ENCODE results near the gene DAD1.
"Not testable (repeated sequence)": the region's sequence is repeated elsewhere in the genome, so short reads cannot be mapped to it uniquely, and the experiment has no call there.

The DAD1 gene

GRCh38 chr14:22627506-22628263 lies 38.7 kb upstream of the DAD1 start:
- H3K4me3 ChIP-seq (ENCODE audit: low read depth, low read length), result no peak overlapping the region
- DNase-seq, result no peak
- H3K9me3 ChIP-seq (ENCODE audit: severe bottlenecking), result no peaks in the 10 kb centered on the region
- H3K36me3 ChIP-seq, result no peaks in the 10 kb centered on the region
- no peak overlapping the region for H3K27ac ChIP-seq
- H3K27me3 ChIP-seq (ENCODE audit: insufficient read depth, low read depth, severe bottlenecking), result no peaks in the 10 kb centered on the region
- TF ChIP-seq CTCF (IDR thresholded peaks at IDR 0.05; ENCODE audit: low read depth, low read length), result no peak

GRCh38 chr14:22626590-22626989 lies 37.6 kb upstream of the DAD1 start:
- Histone ChIP-seq H3K4me3 (ENCODE audit: low read depth, low read length) (no peak overlapping the region), H3K27me3 (ENCODE audit: insufficient read depth, low read depth, severe bottlenecking) (no peaks in the 10 kb centered on the region), H3K36me3 (no peaks in the 10 kb centered on the region), H3K27ac (no peak overlapping the region), H3K9me3 (ENCODE audit: severe bottlenecking) (no peaks in the 10 kb centered on the region)
- TF ChIP-seq CTCF (IDR thresholded peaks at IDR 0.05; ENCODE audit: low read depth, low read length), result no peak
- DNase-seq, result no peak

GRCh38 chr14:22623047-22623446 lies 34.0 kb upstream of the DAD1 start:
- Histone ChIP-seq H3K27ac (no peak overlapping the region), H3K27me3 (ENCODE audit: insufficient read depth, low read depth, severe bottlenecking) (no peaks in the 10 kb centered on the region), H3K4me3 (ENCODE audit: low read depth, low read length) (no peak overlapping the region), H3K36me3 (no peaks in the 10 kb centered on the region), H3K9me3 (ENCODE audit: severe bottlenecking) (no peaks in the 10 kb centered on the region)
- no peak for DNase-seq
- no peak for TF ChIP-seq CTCF (IDR thresholded peaks at IDR 0.05; ENCODE audit: low read depth, low read length)

- Histone ChIP-seq H3K4me3 (ENCODE audit: low read depth, low read length) (no peak overlapping the region), H3K36me3 (no peaks in the 10 kb centered on the region), H3K9me3 (ENCODE audit: severe bottlenecking) (no peaks in the 10 kb centered on the region), H3K27ac (no peak overlapping the region), H3K27me3 (ENCODE audit: insufficient read depth, low read depth, severe bottlenecking) (no peaks in the 10 kb centered on the region)
- TF ChIP-seq CTCF (IDR thresholded peaks at IDR 0.05; ENCODE audit: low read depth, low read length), result no peak
- no peak for DNase-seq
Observed at GRCh38 chr14:22622255-22622654, 33.2 kb upstream of the DAD1 start.

GRCh38 chr14:22615765-22616164 lies 26.7 kb upstream of the DAD1 start:
- not testable (repeated sequence) for H3K27me3 ChIP-seq (ENCODE audit: insufficient read depth, low read depth, severe bottlenecking); H3K27ac ChIP-seq; H3K9me3 ChIP-seq (ENCODE audit: severe bottlenecking); DNase-seq; H3K36me3 ChIP-seq; H3K4me3 ChIP-seq (ENCODE audit: low read depth, low read length)

GRCh38 chr14:22614240-22614799 lies 25.3 kb upstream of the DAD1 start:
- Histone ChIP-seq H3K27ac (no peak overlapping the region), H3K4me3 (ENCODE audit: low read depth, low read length) (no peak overlapping the region), H3K36me3 (peaks cover 21% of the 10 kb centered on the region), H3K27me3 (ENCODE audit: insufficient read depth, low read depth, severe bottlenecking) (no peaks in the 10 kb centered on the region), H3K9me3 (ENCODE audit: severe bottlenecking) (no peaks in the 10 kb centered on the region)
- no peak for TF ChIP-seq CTCF (IDR thresholded peaks at IDR 0.05; ENCODE audit: low read depth, low read length)
- DNase-seq, result no peak
